DND-41 (cell line): ENCODE data around the gene INO80.

ENCODE experiments used
- EZH2 ChIP-seq: IDR thresholded peaks from 3 replicates; pipeline ENCODE4 v1.6.1; 2012; ENCODE audit warnings: borderline replicate concordance, low read depth, mild to moderate bottlenecking, moderate library complexity, low read length, inconsistent platforms; ENCODE audit not compliant: severe bottlenecking
- TF ChIP-seq, protein P1 (sequence below): IDR thresholded peaks from 2 replicates; pipeline ENCODE4 v1.5.1; 2012; ENCODE audit warnings: borderline replicate concordance, low read length, moderate library complexity, mild to moderate bottlenecking; ENCODE audit not compliant: poor library complexity, severe bottlenecking; ENCODE audit errors: extremely low read depth

GRCh38 chr15:41048397-41048796 is 67.7 kb downstream of the INO80 start:
- TF ChIP-seq, protein P1, sequence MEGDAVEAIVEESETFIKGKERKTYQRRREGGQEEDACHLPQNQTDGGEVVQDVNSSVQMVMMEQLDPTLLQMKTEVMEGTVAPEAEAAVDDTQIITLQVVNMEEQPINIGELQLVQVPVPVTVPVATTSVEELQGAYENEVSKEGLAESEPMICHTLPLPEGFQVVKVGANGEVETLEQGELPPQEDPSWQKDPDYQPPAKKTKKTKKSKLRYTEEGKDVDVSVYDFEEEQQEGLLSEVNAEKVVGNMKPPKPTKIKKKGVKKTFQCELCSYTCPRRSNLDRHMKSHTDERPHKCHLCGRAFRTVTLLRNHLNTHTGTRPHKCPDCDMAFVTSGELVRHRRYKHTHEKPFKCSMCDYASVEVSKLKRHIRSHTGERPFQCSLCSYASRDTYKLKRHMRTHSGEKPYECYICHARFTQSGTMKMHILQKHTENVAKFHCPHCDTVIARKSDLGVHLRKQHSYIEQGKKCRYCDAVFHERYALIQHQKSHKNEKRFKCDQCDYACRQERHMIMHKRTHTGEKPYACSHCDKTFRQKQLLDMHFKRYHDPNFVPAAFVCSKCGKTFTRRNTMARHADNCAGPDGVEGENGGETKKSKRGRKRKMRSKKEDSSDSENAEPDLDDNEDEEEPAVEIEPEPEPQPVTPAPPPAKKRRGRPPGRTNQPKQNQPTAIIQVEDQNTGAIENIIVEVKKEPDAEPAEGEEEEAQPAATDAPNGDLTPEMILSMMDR, result no peak
- no peak for TF ChIP-seq EZH2
